ENCODE data around the gene RNF146.
"Not testable (repeated sequence)": the region's sequence is repeated elsewhere in the genome, so short reads cannot be mapped to it uniquely, and the experiment has no call there.

RNF146 gene

GRCh38 chr6:127221201-127221600 lies 45.5 kb upstream of the RNF146 start:
- no peak for TF ChIP-seq SPI1 (IDR thresholded peaks at IDR 0.05; ENCODE audit: borderline replicate concordance, low read depth)
- TF ChIP-seq REST (IDR thresholded peaks at IDR 0.05; ENCODE audit: insufficient replicate concordance, low read depth): no peak
- TF ChIP-seq CTCF (IDR thresholded peaks at IDR 0.05; ENCODE audit: insufficient read depth, low read length): no peak
- TF ChIP-seq POLR2AphosphoS5 (IDR thresholded peaks at IDR 0.05; ENCODE audit: low read depth): no peak
- no peak for TF ChIP-seq GABPA (IDR thresholded peaks at IDR 0.05; ENCODE audit: low read depth)
- no peaks in the 10 kb centered on the region for H3K27me3 ChIP-seq (ENCODE audit: insufficient read depth, poor library complexity, severe bottlenecking)
- H3K4me3 ChIP-seq (replicated peaks; ENCODE audit: insufficient read depth, low read length): no peak overlapping the region
- no peak for DNase-seq (ENCODE audit: low read depth in 1 of 2, low spot score in 1 of 2)
- no peak overlapping the region for H3K27ac ChIP-seq (replicated peaks)

GRCh38 chr6:127222418-127222817 lies 44.2 kb upstream of the RNF146 start:
- H3K4me3 ChIP-seq (replicated peaks; ENCODE audit: insufficient read depth, low read length): no peak overlapping the region
- DNase-seq (ENCODE audit: low read depth in 1 of 2, low spot score in 1 of 2): no peak
- no peak overlapping the region for H3K27ac ChIP-seq (replicated peaks)
- no peaks in the 10 kb centered on the region for H3K27me3 ChIP-seq (ENCODE audit: insufficient read depth, poor library complexity, severe bottlenecking)
- TF ChIP-seq GABPA (IDR thresholded peaks at IDR 0.05; ENCODE audit: low read depth) (no peak), POLR2AphosphoS5 (IDR thresholded peaks at IDR 0.05; ENCODE audit: low read depth) (no peak), REST (IDR thresholded peaks at IDR 0.05; ENCODE audit: insufficient replicate concordance, low read depth) (no peak), CTCF (IDR thresholded peaks at IDR 0.05; ENCODE audit: insufficient read depth, low read length) (no peak), SPI1 (IDR thresholded peaks at IDR 0.05; ENCODE audit: borderline replicate concordance, low read depth) (no peak)

GRCh38 chr6:127225497-127225896 lies 41.2 kb upstream of the RNF146 start:
- H3K4me3 ChIP-seq (replicated peaks; ENCODE audit: insufficient read depth, low read length): no peak overlapping the region
- no peak overlapping the region for H3K27ac ChIP-seq (replicated peaks)
- TF ChIP-seq GABPA (IDR thresholded peaks at IDR 0.05; ENCODE audit: low read depth) (no peak), SPI1 (IDR thresholded peaks at IDR 0.05; ENCODE audit: borderline replicate concordance, low read depth) (no peak), CTCF (IDR thresholded peaks at IDR 0.05; ENCODE audit: insufficient read depth, low read length) (no peak), REST (IDR thresholded peaks at IDR 0.05; ENCODE audit: insufficient replicate concordance, low read depth) (no peak), POLR2AphosphoS5 (IDR thresholded peaks at IDR 0.05; ENCODE audit: low read depth) (no peak)
- no peaks in the 10 kb centered on the region for H3K27me3 ChIP-seq (ENCODE audit: insufficient read depth, poor library complexity, severe bottlenecking)
- DNase-seq (ENCODE audit: low read depth in 1 of 2, low spot score in 1 of 2): no peak

GRCh38 chr6:127233819-127234218 lies 32.8 kb upstream of the RNF146 start:
- H3K27ac ChIP-seq (replicated peaks); DNase-seq (ENCODE audit: low read depth in 1 of 2, low spot score in 1 of 2); H3K27me3 ChIP-seq (ENCODE audit: insufficient read depth, poor library complexity, severe bottlenecking); H3K4me3 ChIP-seq (replicated peaks; ENCODE audit: insufficient read depth, low read length): not testable (repeated sequence)

All from HL-60 (cell line).